Psoas muscle (tissue), 8 donors: Measurements from ENCODE around the gene CPA4. TPM values are rescaled to one million over a fixed set of nuclear protein-coding genes. Genes with fewer than 3 reads are reported as not detected.

Experiments used
- ATAC-seq, 4 donors: fragments of 200-7000 bp; cut with Tn5 transposase; one replicate each; pipeline ENCODE4 v1.9.1; 2020; ENCODE audit warnings: moderate library complexity in 3 of 4, mild to moderate bottlenecking in 2 of 4
- DNase-seq, 2 donors: peaks; one replicate each; pipeline ENCODE4 v3.0.0-alpha.2; 2020
- H3K27ac ChIP-seq: fragments of 200-600 bp; one replicate; pipeline ENCODE4 v1.8.0; 2022
- H3K27me3 ChIP-seq, 3 donors: fragments of 200-600 bp in 1 of 3; one replicate each; pipeline versions ENCODE4 v1.6.1 to v1.8.0; 2013 to 2022; ENCODE audit warnings: low read length in 2 of 3, mild to moderate bottlenecking in 2 of 3, moderate library complexity in 1 of 3; ENCODE audit not compliant: insufficient read depth in 3 of 3
- H3K36me3 ChIP-seq, 2 donors: fragments of 200-600 bp in 1 of 2; one replicate each; pipeline versions ENCODE4 v1.6.1 to v1.8.0; 2013 to 2022; ENCODE audit warnings: low read depth in 1 of 2, mild to moderate bottlenecking in 1 of 2, moderate library complexity in 1 of 2; ENCODE audit not compliant: insufficient read depth in 1 of 2
- H3K4me1 ChIP-seq: fragments of 200-600 bp; one replicate; pipeline ENCODE4 v1.8.0; 2022
- H3K4me3 ChIP-seq: fragments of 200-600 bp; one replicate; pipeline ENCODE4 v1.8.0; 2022; ENCODE audit warnings: mild to moderate bottlenecking
- H3K9me3 ChIP-seq: fragments of 200-600 bp; one replicate; pipeline ENCODE4 v1.8.0; 2022
- WGBS, 3 donors: extraction: QIAGEN DNeasy Blood & Tissue Kit; methylation state at CpG; one replicate each; pipeline versions ENCODE4 v1.1.6 to v1.1.7; 2013; 5-methylcytosine and 5-hydroxymethylcytosine counted together
- intact Hi-C, 2 donors: fragments of 100-400 bp; cut with DNase I; formaldehyde crosslinking; loops; one replicate each; pipeline versions ENCODE4 v1.11.0 to v1.14.2; 2022
- polyA plus RNA-seq, 3 donors: library from polyadenylated mRNA; stranded (reverse); fragments of 200-250 nt; gene quantifications; one replicate each; pipeline ENCODE4 v1.2.3, GENCODE V29; 2013
- total RNA-seq, 4 donors: library from RNA; stranded (reverse); fragmentation: NEBNext Ultra II Directional in 2 of 4; extraction: Animal tissue kit (Norgen Biotek cat#: 25700) in 2 of 4; gene quantifications; one replicate each; pipeline versions ENCODE4 v1.2.1 to v1.2.4, GENCODE V29; 2021 to 2023
- TF ChIP-seq, protein P1 (sequence below): fragments of 200-600 bp; IDR thresholded peaks from one replicate; pipeline ENCODE4 v1.8.0; 2022; ENCODE audit warnings: antibody characterized with exemption
- donor health status: healthy with polysubstance abuse.
- donor health status: DM: no; HTN: no; CAD: no; lungs with moderate emphysema.
- donor health status: Bipolar disorder and iron deficiency.
- donor health status: healthy.
- donor health status: DM: yes; HTN: yes; CAD: no.
- donor health status: DM: no; HTN: no; CAD: no.
- donor health status: DM: no; HTN: no; CAD: no.
- donor health status: DM: yes; HTN: yes; CAD: no.

CPA4 gene
- total and polyA plus RNA-seq, 7 donors = 0.09 to 2.5 (median 0.68) TPM

- Histone ChIP-seq H3K9me3 (no peaks in the 10 kb centered on the region), H3K4me1 (no peaks in the 10 kb centered on the region), H3K27ac (no peak overlapping the region), H3K27me3 (peaks cover 0 to 3% (median 0%) of the 10 kb centered on the region in 3 donors), H3K4me3 (no peak overlapping the region), H3K36me3 (no peaks in the 10 kb centered on the region)
- ATAC-seq (no peak), DNase-seq (no peak)
- intact Hi-C loops = no loop called here
- TF ChIP-seq, protein P1, sequence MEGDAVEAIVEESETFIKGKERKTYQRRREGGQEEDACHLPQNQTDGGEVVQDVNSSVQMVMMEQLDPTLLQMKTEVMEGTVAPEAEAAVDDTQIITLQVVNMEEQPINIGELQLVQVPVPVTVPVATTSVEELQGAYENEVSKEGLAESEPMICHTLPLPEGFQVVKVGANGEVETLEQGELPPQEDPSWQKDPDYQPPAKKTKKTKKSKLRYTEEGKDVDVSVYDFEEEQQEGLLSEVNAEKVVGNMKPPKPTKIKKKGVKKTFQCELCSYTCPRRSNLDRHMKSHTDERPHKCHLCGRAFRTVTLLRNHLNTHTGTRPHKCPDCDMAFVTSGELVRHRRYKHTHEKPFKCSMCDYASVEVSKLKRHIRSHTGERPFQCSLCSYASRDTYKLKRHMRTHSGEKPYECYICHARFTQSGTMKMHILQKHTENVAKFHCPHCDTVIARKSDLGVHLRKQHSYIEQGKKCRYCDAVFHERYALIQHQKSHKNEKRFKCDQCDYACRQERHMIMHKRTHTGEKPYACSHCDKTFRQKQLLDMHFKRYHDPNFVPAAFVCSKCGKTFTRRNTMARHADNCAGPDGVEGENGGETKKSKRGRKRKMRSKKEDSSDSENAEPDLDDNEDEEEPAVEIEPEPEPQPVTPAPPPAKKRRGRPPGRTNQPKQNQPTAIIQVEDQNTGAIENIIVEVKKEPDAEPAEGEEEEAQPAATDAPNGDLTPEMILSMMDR = no peak
- WGBS, 3 donors = 83 to 87% (median 86%) methylated on average over 20 of the region's 20 CpGs
Measured at GRCh38 chr7:130297628-130298543, 4.9 kb downstream of the CPA4 start.

DNA sequence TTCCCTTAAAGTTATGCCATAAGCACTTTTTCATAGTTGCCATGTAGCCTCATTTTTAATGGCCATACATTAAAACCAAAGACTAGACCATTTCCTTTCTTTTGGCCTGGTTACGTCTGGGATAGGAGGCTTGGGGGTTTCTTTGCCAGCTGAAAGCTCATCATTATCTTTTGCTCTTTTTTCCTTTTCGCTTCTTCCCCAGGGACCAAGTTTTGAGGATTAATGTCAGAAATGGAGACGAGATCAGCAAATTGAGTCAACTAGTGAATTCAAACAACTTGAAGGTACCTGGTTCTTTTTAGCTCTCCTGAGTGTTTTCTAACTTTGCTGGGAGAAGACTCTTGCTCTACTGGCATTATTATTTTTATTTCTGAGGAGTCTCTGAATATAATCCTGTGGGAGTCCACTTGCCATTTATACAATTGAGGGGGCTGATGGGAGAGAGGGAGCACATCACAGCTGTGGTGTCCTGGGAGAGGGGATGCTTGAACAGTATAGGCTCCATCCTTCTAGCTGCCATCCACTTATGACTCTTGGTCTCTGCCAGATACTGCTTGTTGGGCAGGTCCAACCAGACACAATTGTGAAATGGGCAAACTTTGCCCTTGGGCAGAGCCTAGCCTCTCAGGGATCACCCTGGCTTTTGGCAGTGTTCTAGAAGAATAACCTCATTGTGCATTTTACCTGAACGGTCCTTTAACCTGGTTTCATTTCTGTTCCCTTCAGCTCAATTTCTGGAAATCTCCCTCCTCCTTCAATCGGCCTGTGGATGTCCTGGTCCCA, 5.8 kb downstream of the CPA4 start:
- 85 to 94% (median 93%) methylated on average over 5 of the region's 5 CpGs for WGBS, 3 donors
- Histone ChIP-seq H3K27me3 (peaks cover 0 to 3% (median 0%) of the 10 kb centered on the region in 3 donors), H3K27ac (no peak overlapping the region), H3K9me3 (no peaks in the 10 kb centered on the region), H3K4me1 (no peaks in the 10 kb centered on the region), H3K36me3 (no peaks in the 10 kb centered on the region), H3K4me3 (no peak overlapping the region)
- DNase-seq (no peak), ATAC-seq (no peak)
- intact Hi-C loops = no loop called here
- TF ChIP-seq, protein P1 = no peak

GRCh38 chr7:130299866-130300265, 6.9 kb downstream of the CPA4 start:
- WGBS, 3 donors = 67 to 68% (median 68%) methylated on average over 7 of the region's 7 CpGs
- no peak overlapping the region for H3K27ac ChIP-seq
- H3K4me3 ChIP-seq = no peak overlapping the region
- no peaks in the 10 kb centered on the region for H3K4me1 ChIP-seq
- peaks cover 0 to 2% (median 0%) of the 10 kb centered on the region in 3 donors for H3K27me3 ChIP-seq
- no peaks in the 10 kb centered on the region for H3K9me3 ChIP-seq
- no peak for DNase-seq
- TF ChIP-seq, protein P1 = no peak
- no peak for ATAC-seq
- intact Hi-C loops = no loop called here
- H3K36me3 ChIP-seq = no peaks in the 10 kb centered on the region

GRCh38 chr7:130301501-130302020, 8.6 kb downstream of the CPA4 start:
- intact Hi-C loops = no loop called here
- Histone ChIP-seq H3K9me3 (no peaks in the 10 kb centered on the region), H3K36me3 (no peaks in the 10 kb centered on the region), H3K27ac (no peak overlapping the region), H3K4me3 (no peak overlapping the region), H3K4me1 (no peaks in the 10 kb centered on the region), H3K27me3 (no peaks in the 10 kb centered on the region)
- no peak for DNase-seq
- WGBS, 3 donors = 56 to 63% (median 61%) methylated on average over 8 of the region's 8 CpGs
- no peak for ATAC-seq
- TF ChIP-seq, protein P1 = no peak
